Muscle layer of duodenum (tissue), 2 donors: Measurements from ENCODE around the gene GALNT8.

Experiments used
- H3K27ac ChIP-seq: one replicate; pipeline ENCODE4 v1.7.0; 2013; ENCODE audit warnings: mild to moderate bottlenecking, low read length
- H3K27me3 ChIP-seq: one replicate; pipeline ENCODE4 v1.7.0; 2013; ENCODE audit warnings: low read depth, mild to moderate bottlenecking, control low read depth, low read length
- H3K36me3 ChIP-seq, 2 donors: one replicate each; pipeline ENCODE4 v1.7.0; 2013; ENCODE audit warnings: low read length in 2 of 2, control low read depth in 1 of 2, mild to moderate bottlenecking in 1 of 2; ENCODE audit not compliant: insufficient read depth in 2 of 2, control insufficient read depth in 1 of 2
- H3K4me1 ChIP-seq, 2 donors: one replicate each; pipeline ENCODE4 v1.7.0; 2013; ENCODE audit warnings: low read length in 2 of 2, mild to moderate bottlenecking in 2 of 2, control low read depth in 1 of 2, moderate library complexity in 1 of 2; ENCODE audit not compliant: insufficient read depth in 2 of 2, control insufficient read depth in 1 of 2
- H3K4me3 ChIP-seq, 2 donors: one replicate each; pipeline ENCODE4 v1.7.0; 2013; ENCODE audit warnings: low read length in 2 of 2, low read depth in 1 of 2, mild to moderate bottlenecking in 1 of 2
- H3K9me3 ChIP-seq, 2 donors: one replicate each; pipeline ENCODE4 v1.7.0; 2013; ENCODE audit warnings: low read length in 2 of 2, control low read depth in 1 of 2, mild to moderate bottlenecking in 1 of 2; ENCODE audit not compliant: control insufficient read depth in 1 of 2
- donor health status: healthy.

GALNT8 gene

DNA sequence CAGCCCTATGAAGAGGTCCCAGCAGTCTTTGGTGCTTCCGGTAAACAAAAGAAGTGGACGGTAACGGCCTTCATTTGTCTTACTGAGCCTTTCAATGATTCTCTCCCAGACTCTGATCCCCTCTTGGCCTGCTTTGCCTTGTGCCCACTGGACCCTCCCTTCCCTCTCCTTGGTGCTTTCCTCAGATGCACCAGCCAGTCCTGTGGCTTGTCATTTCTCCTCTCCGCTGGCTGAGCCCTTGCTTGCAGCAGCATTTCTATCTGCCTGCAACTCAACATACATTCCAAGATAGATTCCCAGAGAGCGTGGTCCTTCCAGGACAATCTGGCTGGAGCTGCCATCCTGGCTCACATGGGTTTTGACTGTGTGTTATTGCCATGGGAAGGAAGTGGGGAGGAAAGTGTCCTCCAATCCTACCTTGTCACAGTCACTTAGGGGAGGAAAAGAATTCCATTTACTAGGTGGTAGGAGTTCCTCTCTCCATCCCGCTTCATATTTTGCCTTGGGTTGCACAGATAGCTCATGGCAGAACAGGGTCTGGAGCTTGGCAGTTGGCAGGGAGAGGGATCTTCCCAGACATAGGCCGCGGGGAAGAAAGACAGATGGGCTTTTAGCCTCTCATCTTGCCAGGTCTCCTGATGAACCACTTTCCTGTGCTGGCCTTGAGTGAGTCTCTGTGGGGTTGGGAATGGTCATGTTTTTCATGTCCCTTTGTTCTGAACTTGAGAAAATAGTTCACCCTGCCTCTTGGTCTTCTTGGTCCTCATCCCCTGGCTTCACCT is 96.7 kb downstream of the GALNT8 start:
- H3K36me3 ChIP-seq = no peaks in the 10 kb centered on the region
- H3K27ac ChIP-seq = no peak overlapping the region
- H3K4me3 ChIP-seq = no peak overlapping the region
- peaks cover 0 to 25% of the 10 kb centered on the region in 2 donors for H3K4me1 ChIP-seq
- no peaks in the 10 kb centered on the region for H3K9me3 ChIP-seq
- H3K27me3 ChIP-seq = peaks cover 4% of the 10 kb centered on the region

DNA sequence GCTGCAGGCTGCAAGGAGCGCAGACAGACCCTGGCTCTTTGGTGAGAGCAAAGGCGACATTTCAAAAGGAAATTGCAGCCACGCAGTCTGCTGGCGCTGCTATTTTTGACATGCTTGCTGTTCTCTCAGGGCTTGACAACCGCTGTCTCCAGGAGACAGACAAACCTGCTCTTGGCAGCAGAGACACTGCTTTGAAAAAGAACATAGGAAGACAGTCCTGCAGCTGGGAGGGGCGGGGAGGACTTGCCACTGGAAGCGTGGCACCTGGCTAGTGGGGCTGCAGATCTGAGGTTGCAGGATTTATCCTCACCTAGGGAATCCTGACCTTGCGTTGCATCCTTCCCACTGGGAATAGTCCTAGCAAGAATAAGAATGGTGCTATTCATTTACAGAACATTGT is 97.7 kb downstream of the GALNT8 start:
- Histone ChIP-seq H3K27ac (no peak overlapping the region), H3K4me1 (peaks cover 0 to 25% of the 10 kb centered on the region in 2 donors), H3K9me3 (no peaks in the 10 kb centered on the region), H3K4me3 (no peak overlapping the region), H3K27me3 (peaks cover 4% of the 10 kb centered on the region), H3K36me3 (no peaks in the 10 kb centered on the region)

DNA sequence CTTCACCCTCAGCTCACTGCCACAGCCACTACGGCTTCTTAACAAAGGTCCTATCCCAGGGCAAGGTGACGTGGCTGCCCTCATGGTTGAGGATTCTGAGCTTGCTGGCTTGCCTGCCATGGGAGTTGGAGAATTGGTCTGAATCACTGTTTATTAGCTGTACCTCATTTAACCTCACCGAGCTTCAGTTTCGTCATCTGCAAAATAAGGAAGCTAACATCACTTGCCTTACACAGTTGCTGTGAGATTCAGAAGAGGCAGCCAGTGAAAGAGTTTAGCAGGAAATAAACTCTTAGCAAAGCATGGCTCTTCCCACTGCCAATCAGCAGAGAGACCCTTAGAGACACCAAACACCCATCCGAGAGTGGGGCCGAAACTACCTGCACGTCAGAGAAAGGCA is 99.5 kb downstream of the GALNT8 start:
- H3K4me3 ChIP-seq = no peak overlapping the region
- H3K27ac ChIP-seq = no peak overlapping the region
- peaks cover 0 to 25% of the 10 kb centered on the region in 2 donors for H3K4me1 ChIP-seq
- peaks cover under 1% of the 10 kb centered on the region for H3K27me3 ChIP-seq
- no peaks in the 10 kb centered on the region for H3K9me3 ChIP-seq
- no peaks in the 10 kb centered on the region for H3K36me3 ChIP-seq

DNA sequence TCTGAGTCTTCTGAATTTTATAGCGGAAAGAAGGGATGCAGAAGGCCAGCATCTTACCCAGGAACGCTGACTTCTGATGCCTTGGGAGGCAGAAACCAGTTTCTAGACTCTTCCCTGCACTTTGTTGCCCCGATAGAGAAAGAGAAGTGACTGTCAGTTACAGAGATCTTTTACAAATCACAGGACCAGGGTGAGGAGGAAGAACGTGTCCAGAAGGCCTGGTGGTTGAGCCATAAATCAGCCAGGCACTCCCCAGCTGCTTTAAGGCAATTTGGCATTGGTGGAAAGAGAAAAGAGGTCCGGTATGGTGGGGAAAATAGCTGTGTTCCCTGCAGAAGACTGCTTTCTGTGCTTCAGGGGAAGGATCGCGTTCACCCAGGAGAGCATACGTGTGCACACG is 100.8 kb downstream of the GALNT8 start:
- Histone ChIP-seq H3K27ac (no peak overlapping the region), H3K27me3 (no peaks in the 10 kb centered on the region), H3K4me3 (no peak overlapping the region), H3K4me1 (peaks cover 0 to 25% of the 10 kb centered on the region in 2 donors), H3K36me3 (no peaks in the 10 kb centered on the region), H3K9me3 (no peaks in the 10 kb centered on the region)
